Endothelial cell of umbilical vein (primary cell): ENCODE measurements around the gene CIAPIN1. TPM values are rescaled to one million over a fixed set of nuclear protein-coding genes. Genes with fewer than 3 reads are reported as not detected.

Experiments
- BruUV-seq: library from RNA; stranded (reverse); fragments of 400-500 nt; replicated peaks from 2 replicates; lab custom pipeline; 2021; lab: Mats Ljungman, UMichigan
- CTCF ChIA-PET: fragments of 300-600, 350-600 bp; sonication (Branson Sonifier 250); formaldehyde crosslinking; loops from one replicate; lab custom pipeline; 2021; ENCODE audit warnings: antibody characterized with exemption, inconsistent platforms; lab: Charles Lee
- POLR2A ChIA-PET: fragments of 300-600, 350-600 bp; sonication (Branson Sonifier 250); formaldehyde crosslinking; loops from one replicate; lab custom pipeline; 2021; ENCODE audit warnings: antibody characterized with exemption, inconsistent platforms; lab: Charles Lee
- DNase-seq: peaks from one replicate; pipeline ENCODE4 v3.0.0-alpha.2; 2011; ENCODE audit warnings: low read depth, low spot score
- FAIRE-seq: peaks from 2 replicates; lab custom pipeline; 2011; peaks lifted over from hg19 to GRCh38; lab: Jason Lieb, UNC
- H2AFZ ChIP-seq: 2 replicates; pipeline ENCODE4 v1.6.0; 2012; ENCODE audit warnings: low read depth, low read length, control low read depth, inconsistent platforms
- H3K27ac ChIP-seq: 2 replicates; pipeline ENCODE4 v1.5.1; 2011; ENCODE audit warnings: low read depth, mild to moderate bottlenecking, control low read depth, low read length, moderate library complexity; ENCODE audit not compliant: insufficient read depth
- H3K27me3 ChIP-seq, 2 experiments: 2 replicates each; pipeline versions ENCODE4 v1.6.0 to v1.6.1; 2011; ENCODE audit warnings: low read length in 2 of 2, mixed read lengths in 1 of 2; ENCODE audit not compliant: control insufficient read depth in 2 of 2, insufficient read depth in 2 of 2
- H3K36me3 ChIP-seq, 2 experiments: 2 replicates in 1 of 2; 3 replicates in 1 of 2; pipeline ENCODE4 v1.5.1; 2011; ENCODE audit warnings: low read length in 2 of 2, mild to moderate bottlenecking in 1 of 2, moderate library complexity in 1 of 2; ENCODE audit not compliant: control insufficient read depth in 2 of 2, insufficient read depth in 2 of 2; ENCODE audit errors: extremely low read depth in 1 of 2
- H3K4me1 ChIP-seq: 3 replicates; pipeline ENCODE4 v1.5.1; 2011; ENCODE audit warnings: mild to moderate bottlenecking, low read length; ENCODE audit not compliant: control insufficient read depth, insufficient read depth; ENCODE audit errors: extremely low read depth
- H3K4me2 ChIP-seq: 2 replicates; pipeline ENCODE4 v1.6.1; 2011; ENCODE audit warnings: low read length, control low read depth, mixed read lengths; ENCODE audit not compliant: insufficient read depth
- H3K4me3 ChIP-seq, 3 experiments: fragments of 200-600 bp in 1 of 3; sonication (generic), shearing (Covaris generic) in 1 of 3; replicated peaks in 1 of 3; 2 replicates each; pipeline ENCODE4 v1.5.1; 2011 to 2016; ENCODE audit warnings: control low read depth in 3 of 3, low read length in 3 of 3, mild to moderate bottlenecking in 2 of 3, inconsistent platforms in 1 of 3, low read depth in 1 of 3, moderate library complexity in 1 of 3; ENCODE audit not compliant: insufficient read depth in 1 of 3
- H3K79me2 ChIP-seq: 2 replicates; pipeline ENCODE4 v1.6.0; 2012; ENCODE audit warnings: low read length, inconsistent platforms; ENCODE audit not compliant: control insufficient read depth, insufficient read depth
- H3K9ac ChIP-seq: replicated peaks from 2 replicates; pipeline ENCODE3; 2011; ENCODE audit warnings: low read length, control low read depth; ENCODE audit not compliant: insufficient read depth; ENCODE audit errors: extremely low read depth
- H3K9me1 ChIP-seq: replicated peaks from 3 replicates; pipeline ENCODE4 v1.6.0; 2011; ENCODE audit warnings: mild to moderate bottlenecking, low read length; ENCODE audit not compliant: control insufficient read depth, insufficient read depth; ENCODE audit errors: extremely low read depth
- H3K9me3 ChIP-seq: replicated peaks from 2 replicates; pipeline ENCODE4 v1.5.1; 2012; ENCODE audit warnings: low read length, inconsistent platforms; ENCODE audit not compliant: control insufficient read depth, insufficient read depth
- H4K20me1 ChIP-seq: replicated peaks from 2 replicates; pipeline ENCODE3; 2011; ENCODE audit warnings: mild to moderate bottlenecking, low read length; ENCODE audit not compliant: control insufficient read depth, insufficient read depth; ENCODE audit errors: extremely low read depth
- EZH2 ChIP-seq: IDR thresholded peaks from 2 replicates; pipeline ENCODE4 v1.6.1; 2012; ENCODE audit warnings: borderline replicate concordance, low read depth, mild to moderate bottlenecking, moderate library complexity, low read length, inconsistent platforms; ENCODE audit not compliant: severe bottlenecking
- FOS ChIP-seq: IDR thresholded peaks from 2 replicates; pipeline ENCODE4 v1.6.1; 2011; ENCODE audit warnings: mild to moderate bottlenecking, low read length, moderate library complexity, borderline replicate concordance; ENCODE audit not compliant: insufficient read depth
- POLR2AphosphoS5 ChIP-seq: IDR thresholded peaks from 2 replicates; pipeline ENCODE4 v1.6.1; 2012; ENCODE audit warnings: low read depth, mild to moderate bottlenecking, control low read depth, low read length, moderate library complexity; ENCODE audit not compliant: insufficient read depth
- dilution Hi-C: fragments of 300-500 bp; cut with MboI; formaldehyde crosslinking; loops from one replicate; pipeline ENCODE4 v1.15.0; 2019; ENCODE audit warnings: low sequenced_read_pairs; ENCODE audit not compliant: extremely low pct_ligation_motif_present
- intact Hi-C: fragments of 100-400 bp; cut with micrococcal nuclease; formaldehyde crosslinking; loops from one replicate; pipeline ENCODE4 v1.10.0; 2022
- polyA plus RNA-seq, 4 experiments: library from polyadenylated mRNA; depleted of rRNA in 3 of 4; stranded (reverse) in 3 of 4; unstranded in 1 of 4; fragments of >200 nt; gene quantifications; 2 replicates each; pipeline versions ENCODE4 v1.2.1 to v1.2.3, GENCODE V29; 2011 to 2012; ENCODE audit warnings: missing spikeins in 1 of 4
- total RNA-seq: library from RNA; stranded (reverse); gene quantifications from 2 replicates; pipeline ENCODE4 v1.2.3, GENCODE V29; 2021
- TF ChIP-seq, protein P1 (sequence below): IDR thresholded peaks from 2 replicates; pipeline ENCODE4 v1.6.1; 2011; ENCODE audit not compliant: insufficient read depth, insufficient read length
- TF ChIP-seq, protein P2 (sequence below), 2 donors: IDR thresholded peaks; 1 replicate in 1 of 2; 2 replicates in 1 of 2; pipeline ENCODE4 v1.5.1; 2011; ENCODE audit warnings: low read length in 2 of 2, mild to moderate bottlenecking in 2 of 2, moderate library complexity in 2 of 2, control low read depth in 1 of 2, inconsistent platforms in 1 of 2, low read depth in 1 of 2; ENCODE audit not compliant: insufficient read depth in 1 of 2; ENCODE audit errors: extremely low read depth in 1 of 2

CIAPIN1 gene
- total and polyA plus RNA-seq, 2 donors (not counting 3 experiments of a cell fraction or from before 2014, with no cell fraction given): 74.6 to 77.9 TPM

DNA sequence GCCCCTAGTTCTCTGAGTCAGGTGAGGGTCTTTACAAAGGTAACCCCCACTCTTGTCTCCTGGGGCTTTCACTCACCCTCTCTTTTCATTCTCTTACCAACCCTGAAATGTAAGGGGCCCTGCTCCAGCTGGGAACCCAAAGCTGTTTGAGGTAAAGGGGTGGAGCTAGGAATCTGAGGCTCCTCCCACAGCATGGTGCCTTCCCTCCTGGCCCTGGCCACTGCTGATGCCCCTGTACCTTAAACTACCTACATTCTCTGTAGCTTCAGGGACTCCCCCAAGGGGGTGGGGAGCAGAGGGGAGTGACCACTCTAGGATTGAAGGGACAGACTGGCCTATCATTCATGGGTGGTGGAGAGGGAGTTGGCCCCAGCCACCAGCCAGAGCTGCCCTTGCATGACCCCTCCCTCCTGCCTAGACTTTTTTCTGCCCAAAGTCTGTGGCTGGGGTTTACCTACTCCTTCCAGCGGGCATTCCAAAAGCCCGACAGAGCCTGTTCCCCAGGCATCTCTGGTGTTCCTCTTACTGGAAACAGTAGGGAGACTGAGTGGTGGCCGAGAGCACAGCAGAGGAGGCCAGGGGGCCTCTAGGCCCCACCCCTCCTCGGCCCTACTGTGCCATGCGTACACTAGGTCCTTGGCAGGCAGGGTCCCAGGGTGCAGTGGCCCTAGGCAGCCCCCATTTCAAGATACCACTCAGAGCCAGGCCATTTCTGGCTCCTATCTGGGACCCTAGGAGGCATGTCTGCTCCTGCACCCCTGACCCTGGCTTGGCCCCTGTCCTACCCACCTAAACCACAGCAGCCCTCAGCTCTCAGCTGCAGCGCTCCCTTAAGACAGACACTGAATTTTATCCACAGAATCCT, 29.6 kb upstream of the CIAPIN1 start:
- POLR2A ChIA-PET: no interaction called here
- no TSS peak for BruUV-seq
- no peak for FAIRE-seq

DNA sequence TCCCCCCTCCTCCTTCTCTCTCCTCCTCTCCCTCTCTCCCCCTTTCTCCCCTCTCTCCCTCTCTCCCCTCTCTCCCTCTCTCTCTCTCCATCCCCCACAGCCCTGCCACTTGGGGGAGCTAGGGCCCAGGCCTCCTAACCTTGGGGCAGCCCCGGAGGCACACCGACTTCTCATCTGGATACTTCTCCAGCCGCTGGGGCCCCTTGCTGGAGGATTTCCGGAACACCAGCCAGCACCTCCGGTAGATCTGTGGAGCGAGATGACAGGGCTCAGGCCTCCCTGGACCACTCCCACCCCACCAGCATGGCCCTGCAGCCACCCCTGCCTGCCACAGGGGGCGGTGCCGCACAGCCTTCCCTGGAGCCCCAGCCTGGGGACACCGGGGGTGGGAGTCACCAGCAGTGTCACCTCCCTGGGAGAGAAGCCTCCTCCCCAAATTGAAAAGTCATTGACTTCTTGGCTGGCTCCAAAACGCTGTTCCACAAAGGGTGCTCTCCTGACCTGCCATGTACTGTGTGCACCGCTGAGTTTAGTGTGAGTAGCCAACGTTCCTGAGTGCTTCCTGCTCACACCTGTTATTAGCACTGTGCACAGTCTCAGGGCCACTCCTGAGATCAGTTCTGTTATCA, 28.6 kb upstream of the CIAPIN1 start:
- no peaks in the 10 kb centered on the region for H3K9me1 ChIP-seq
- H3K9me3 ChIP-seq: no peaks in the 10 kb centered on the region
- peaks cover 15% of the 10 kb centered on the region for H3K79me2 ChIP-seq
- intact Hi-C loops (loop anchor here (1.0 to 10.0 kb wide), 2 partner anchors 43 to 169 kb away; no protein-coding TSS in a partner anchor), dilution Hi-C loops (no loop called here)
- CTCF ChIA-PET: interaction anchor here (0.6 to 4.8 kb wide), 7 partner anchors 12 to 122 kb away, joined by 3 to 25 read pairs (median 4); partner anchors contain the start of genes CCDC102A, CIAPIN1 and POLR2C
- DNase-seq (peak; percentile 56), FAIRE-seq (peak; percentile 90)
- no peak overlapping the region for H3K4me2 ChIP-seq
- no peaks in the 10 kb centered on the region for H3K27me3 ChIP-seq
- no TSS peak for BruUV-seq
- H3K4me1 ChIP-seq: peaks cover 28% of the 10 kb centered on the region
- TF ChIP-seq, protein P1, sequence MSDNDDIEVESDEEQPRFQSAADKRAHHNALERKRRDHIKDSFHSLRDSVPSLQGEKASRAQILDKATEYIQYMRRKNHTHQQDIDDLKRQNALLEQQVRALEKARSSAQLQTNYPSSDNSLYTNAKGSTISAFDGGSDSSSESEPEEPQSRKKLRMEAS: no peak
- TF ChIP-seq, protein P2, sequence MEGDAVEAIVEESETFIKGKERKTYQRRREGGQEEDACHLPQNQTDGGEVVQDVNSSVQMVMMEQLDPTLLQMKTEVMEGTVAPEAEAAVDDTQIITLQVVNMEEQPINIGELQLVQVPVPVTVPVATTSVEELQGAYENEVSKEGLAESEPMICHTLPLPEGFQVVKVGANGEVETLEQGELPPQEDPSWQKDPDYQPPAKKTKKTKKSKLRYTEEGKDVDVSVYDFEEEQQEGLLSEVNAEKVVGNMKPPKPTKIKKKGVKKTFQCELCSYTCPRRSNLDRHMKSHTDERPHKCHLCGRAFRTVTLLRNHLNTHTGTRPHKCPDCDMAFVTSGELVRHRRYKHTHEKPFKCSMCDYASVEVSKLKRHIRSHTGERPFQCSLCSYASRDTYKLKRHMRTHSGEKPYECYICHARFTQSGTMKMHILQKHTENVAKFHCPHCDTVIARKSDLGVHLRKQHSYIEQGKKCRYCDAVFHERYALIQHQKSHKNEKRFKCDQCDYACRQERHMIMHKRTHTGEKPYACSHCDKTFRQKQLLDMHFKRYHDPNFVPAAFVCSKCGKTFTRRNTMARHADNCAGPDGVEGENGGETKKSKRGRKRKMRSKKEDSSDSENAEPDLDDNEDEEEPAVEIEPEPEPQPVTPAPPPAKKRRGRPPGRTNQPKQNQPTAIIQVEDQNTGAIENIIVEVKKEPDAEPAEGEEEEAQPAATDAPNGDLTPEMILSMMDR (IDR thresholded peaks at IDR 0.05; ENCODE audit: extremely low read depth in 1 of 2, insufficient read depth in 1 of 2, low read depth in 1 of 2, low read length in 2 of 2): peak; percentile 79 to 84
- TF ChIP-seq POLR2AphosphoS5: peak; percentile 37
- no peak overlapping the region for H3K4me3 ChIP-seq
- H3K27ac ChIP-seq: no peak overlapping the region
- no peak overlapping the region for H2AFZ ChIP-seq
- POLR2A ChIA-PET: interaction anchor here (0.6 to 0.7 kb wide), 2 partner anchors 8 to 564 kb away, joined by 3 to 8 read pairs; no protein-coding TSS in a partner anchor
- H3K9ac ChIP-seq: no peak overlapping the region
- H3K36me3 ChIP-seq: peaks cover 0 to 29% of the 10 kb centered on the region in 2 experiments
- no peaks in the 10 kb centered on the region for H4K20me1 ChIP-seq

More for the DNA sequence above, 29.6 kb upstream of the CIAPIN1 start:
- Histone ChIP-seq H3K9me3 (no peaks in the 10 kb centered on the region), H3K4me1 (peaks cover 28% of the 10 kb centered on the region), H3K79me2 (peaks cover 15% of the 10 kb centered on the region), H3K4me2 (no peak overlapping the region), H2AFZ (no peak overlapping the region), H4K20me1 (no peaks in the 10 kb centered on the region), H3K36me3 (peaks cover 0 to 24% of the 10 kb centered on the region in 2 experiments), H3K27ac (no peak overlapping the region), H3K27me3 (no peaks in the 10 kb centered on the region), H3K9ac (no peak overlapping the region), H3K9me1 (no peaks in the 10 kb centered on the region), H3K4me3 (no peak overlapping the region)
- intact Hi-C loops (loop anchor here (1.0 to 10.0 kb wide), 2 partner anchors 43 to 168 kb away; no protein-coding TSS in a partner anchor), dilution Hi-C loops (no loop called here)
- CTCF ChIA-PET: interaction anchor here (0.6 to 4.8 kb wide), 3 partner anchors 13 to 44 kb away, joined by 4 to 25 read pairs (median 24); partner anchors contain the start of gene POLR2C
- no peak for TF ChIP-seq POLR2AphosphoS5
- no peak for TF ChIP-seq EZH2
- TF ChIP-seq FOS: no peak
- no peak for DNase-seq
